ENCODE results near the gene TCFL5. TPM values are rescaled to one million over a fixed set of nuclear protein-coding genes. Genes with fewer than 3 reads are reported as not detected.

Gene TCFL5
- total RNA-seq, 1 donor from 2014 or later, result 11.0 TPM

- TF ChIP-seq CTCF (IDR thresholded peaks at IDR 0.05; ENCODE audit: insufficient read depth, low read depth, low read length), result no peak
- TF ChIP-seq EZH2 (IDR thresholded peaks at IDR 0.05; ENCODE audit: insufficient read depth, low read length), result no peak
- Histone ChIP-seq H3K27ac (ENCODE audit: low read depth, low read length) (no peak overlapping the region), H3K27me3 (ENCODE audit: insufficient read depth, low read length) (no peaks in the 10 kb centered on the region), H3K79me2 (ENCODE audit: insufficient read depth, low read length) (no peaks in the 10 kb centered on the region), H4K20me1 (ENCODE audit: insufficient read depth, low read length) (no peaks in the 10 kb centered on the region), H2AFZ (ENCODE audit: low read depth, low read length) (peak overlapping the region; percentile 50), H3K36me3 (ENCODE audit: insufficient read depth, low read length) (no peaks in the 10 kb centered on the region), H3K4me3 (ENCODE audit: insufficient read depth, low read depth, low read length) (no peak overlapping the region), H3K4me1 (ENCODE audit: insufficient read depth, low read length) (peaks cover 3% of the 10 kb centered on the region), H3K4me2 (ENCODE audit: low read length) (peak overlapping the region; percentile 8), H3K9me3 (ENCODE audit: insufficient read depth, low read depth, low read length) (no peaks in the 10 kb centered on the region), H3K9ac (ENCODE audit: low read length) (no peak overlapping the region)
- Mint-ChIP-seq H3K4me1 (ENCODE audit: low read depth, unreplicated experiment) (peaks cover 3% of the 10 kb centered on the region), H3K27ac (ENCODE audit: unreplicated experiment) (no peak overlapping the region), H3K27me3 (ENCODE audit: low read depth, unreplicated experiment) (no peaks in the 10 kb centered on the region), H3K9me3 (ENCODE audit: unreplicated experiment) (no peaks in the 10 kb centered on the region), H3K36me3 (ENCODE audit: low read depth, unreplicated experiment) (peaks cover 4% of the 10 kb centered on the region), H3K4me3 (ENCODE audit: unreplicated experiment) (no peak overlapping the region)
- no peak for DNase-seq (ENCODE audit: low read depth)
- no peak for FAIRE-seq
Measured at GRCh38 chr20:62832212-62832922, 29.3 kb downstream of the TCFL5 start.

DNA sequence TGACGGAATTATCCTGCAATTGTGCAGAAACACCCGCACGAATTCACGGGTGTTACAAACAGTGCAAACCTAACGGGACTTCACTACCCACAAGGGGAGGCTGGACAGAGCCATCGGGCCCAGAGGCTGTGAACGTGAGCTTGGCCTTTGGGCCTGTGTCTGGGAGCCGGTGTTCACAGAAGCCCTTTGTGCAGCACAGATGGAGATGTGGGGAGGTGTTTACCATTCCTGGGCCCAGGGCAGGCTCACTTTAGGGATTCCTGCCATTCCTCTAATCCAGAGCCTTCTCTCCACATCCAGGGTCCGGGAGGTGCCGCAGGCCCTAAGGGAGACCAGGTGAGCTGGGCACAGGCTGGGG lies 29.8 kb downstream of the TCFL5 start:
- Histone ChIP-seq H3K27me3 (ENCODE audit: insufficient read depth, low read length) (no peaks in the 10 kb centered on the region), H3K4me3 (ENCODE audit: insufficient read depth, low read depth, low read length) (no peak overlapping the region), H3K4me1 (ENCODE audit: insufficient read depth, low read length) (peaks cover 3% of the 10 kb centered on the region), H2AFZ (ENCODE audit: low read depth, low read length) (no peak overlapping the region), H3K36me3 (ENCODE audit: insufficient read depth, low read length) (no peaks in the 10 kb centered on the region), H3K27ac (ENCODE audit: low read depth, low read length) (no peak overlapping the region), H4K20me1 (ENCODE audit: insufficient read depth, low read length) (no peaks in the 10 kb centered on the region), H3K4me2 (ENCODE audit: low read length) (no peak overlapping the region), H3K79me2 (ENCODE audit: insufficient read depth, low read length) (no peaks in the 10 kb centered on the region), H3K9me3 (ENCODE audit: insufficient read depth, low read depth, low read length) (no peaks in the 10 kb centered on the region), H3K9ac (ENCODE audit: low read length) (no peak overlapping the region)
- TF ChIP-seq EZH2 (IDR thresholded peaks at IDR 0.05; ENCODE audit: insufficient read depth, low read length) (no peak), CTCF (IDR thresholded peaks at IDR 0.05; ENCODE audit: insufficient read depth, low read depth, low read length) (no peak)
- H3K9me3 Mint-ChIP-seq (ENCODE audit: unreplicated experiment), result no peaks in the 10 kb centered on the region
- H3K36me3 Mint-ChIP-seq (ENCODE audit: low read depth, unreplicated experiment), result peaks cover 4% of the 10 kb centered on the region
- FAIRE-seq (no peak), DNase-seq (ENCODE audit: low read depth) (no peak)
- H3K4me1 Mint-ChIP-seq (ENCODE audit: low read depth, unreplicated experiment), result peaks cover 3% of the 10 kb centered on the region
- H3K27me3 Mint-ChIP-seq (ENCODE audit: low read depth, unreplicated experiment), result no peaks in the 10 kb centered on the region
- no peak overlapping the region for H3K4me3 Mint-ChIP-seq (ENCODE audit: unreplicated experiment)
- H3K27ac Mint-ChIP-seq (ENCODE audit: unreplicated experiment), result no peak overlapping the region

- no peaks in the 10 kb centered on the region for H3K9me3 Mint-ChIP-seq (ENCODE audit: unreplicated experiment)
- H3K36me3 Mint-ChIP-seq (ENCODE audit: low read depth, unreplicated experiment), result peaks cover 4% of the 10 kb centered on the region
- no peak overlapping the region for H3K4me3 ChIP-seq (ENCODE audit: insufficient read depth, low read depth, low read length)
- no peaks in the 10 kb centered on the region for H3K36me3 ChIP-seq (ENCODE audit: insufficient read depth, low read length)
- no peaks in the 10 kb centered on the region for H3K9me3 ChIP-seq (ENCODE audit: insufficient read depth, low read depth, low read length)
- no peak overlapping the region for H2AFZ ChIP-seq (ENCODE audit: low read depth, low read length)
- peaks cover 3% of the 10 kb centered on the region for H3K4me1 ChIP-seq (ENCODE audit: insufficient read depth, low read length)
- no peak overlapping the region for H3K4me3 Mint-ChIP-seq (ENCODE audit: unreplicated experiment)
- H4K20me1 ChIP-seq (ENCODE audit: insufficient read depth, low read length), result no peaks in the 10 kb centered on the region
- no peak for TF ChIP-seq EZH2 (IDR thresholded peaks at IDR 0.05; ENCODE audit: insufficient read depth, low read length)
- no peak for TF ChIP-seq CTCF (IDR thresholded peaks at IDR 0.05; ENCODE audit: insufficient read depth, low read depth, low read length)
- H3K4me2 ChIP-seq (ENCODE audit: low read length), result no peak overlapping the region
- no peak for DNase-seq (ENCODE audit: low read depth)
- H3K27me3 Mint-ChIP-seq (ENCODE audit: low read depth, unreplicated experiment), result no peaks in the 10 kb centered on the region
- peaks cover 3% of the 10 kb centered on the region for H3K4me1 Mint-ChIP-seq (ENCODE audit: low read depth, unreplicated experiment)
- H3K27me3 ChIP-seq (ENCODE audit: insufficient read depth, low read length), result no peaks in the 10 kb centered on the region
- no peaks in the 10 kb centered on the region for H3K79me2 ChIP-seq (ENCODE audit: insufficient read depth, low read length)
- no peak overlapping the region for H3K9ac ChIP-seq (ENCODE audit: low read length)
- H3K27ac Mint-ChIP-seq (ENCODE audit: unreplicated experiment), result no peak overlapping the region
- no peak overlapping the region for H3K27ac ChIP-seq (ENCODE audit: low read depth, low read length)
- FAIRE-seq, result no peak
Measured at GRCh38 chr20:62831361-62831788, 30.2 kb downstream of the TCFL5 start.
